ENCODE results near the gene PSAP. TPM values are rescaled to one million over a fixed set of nuclear protein-coding genes. Genes with fewer than 3 reads are reported as not detected.
A peak's percentile ranks its signal among the peaks of the same experiment; 100 is the strongest.
"Not testable (repeated sequence)": the region's sequence is repeated elsewhere in the genome, so short reads cannot be mapped to it uniquely, and the experiment has no call there.

Gene PSAP
- 506 TPM for polyA plus RNA-seq (2013, experiment 1 of 2)
- 418 TPM for polyA plus RNA-seq (2013, experiment 2 of 2)

DNA sequence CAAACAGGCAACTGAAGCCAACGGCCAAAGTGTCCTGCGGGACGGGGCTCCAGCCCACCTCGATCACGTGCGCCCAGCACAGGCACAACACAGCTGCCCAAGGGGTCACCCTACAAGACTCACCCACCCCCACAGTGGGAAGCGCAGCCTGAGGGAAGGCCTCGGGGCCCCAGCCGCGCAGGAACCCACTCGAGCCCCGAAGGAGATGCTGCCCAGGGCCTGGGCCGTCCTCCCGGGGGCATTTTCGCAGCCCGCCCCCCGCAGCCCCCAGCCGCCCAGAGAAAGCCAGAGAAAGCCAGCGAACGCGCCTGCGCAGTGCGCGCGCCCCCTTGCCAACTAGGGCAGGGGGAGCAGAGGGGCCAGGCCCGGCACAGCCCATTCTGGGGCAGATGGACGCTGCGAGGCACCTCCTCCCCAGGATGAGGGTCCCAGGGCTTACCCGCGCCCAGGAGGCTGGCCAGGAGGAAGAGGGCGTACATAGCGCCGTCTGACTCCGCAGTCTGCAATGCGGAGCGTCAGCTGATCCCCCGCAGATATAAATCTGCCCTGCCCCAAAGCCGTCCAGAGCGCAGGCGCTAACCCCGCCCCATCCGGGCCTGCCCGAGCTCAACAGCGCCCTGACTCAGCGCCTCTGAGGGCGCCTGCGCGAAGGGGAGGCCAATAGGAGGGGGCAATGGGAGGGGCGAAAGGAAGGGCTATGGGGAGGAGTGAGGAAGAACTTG, at the start of gene PSAP:
PSAP (minus strand) TSS at position 509 of the 722 bp plus-strand sequence; CDS start at position 479, 30 bp downstream.
- no peaks in the 10 kb centered on the region for H3K36me3 ChIP-seq (ENCODE audit: control insufficient read depth, insufficient read depth, low read length)
- no peaks in the 10 kb centered on the region for H3K9me3 ChIP-seq (ENCODE audit: control insufficient read depth, low read length)
- H3K27ac ChIP-seq (ENCODE audit: low read depth, low read length, severe bottlenecking), result peak within 1 kb of the TSS; percentile 98
- peak within 1 kb of the TSS; percentile 92 for H3K4me3 ChIP-seq (ENCODE audit: extremely low read depth, insufficient read depth, low read length, poor library complexity, severe bottlenecking)
- peaks cover 9% of the 10 kb centered on the region for H3K4me1 ChIP-seq (ENCODE audit: control insufficient read depth, insufficient read depth, low read length, poor library complexity, severe bottlenecking)
- 0% methylated on average over 36 to 45 of the region's 49 CpGs for WGBS, 2 experiments (ENCODE audit: insufficient coverage in 2 of 2)

DNA sequence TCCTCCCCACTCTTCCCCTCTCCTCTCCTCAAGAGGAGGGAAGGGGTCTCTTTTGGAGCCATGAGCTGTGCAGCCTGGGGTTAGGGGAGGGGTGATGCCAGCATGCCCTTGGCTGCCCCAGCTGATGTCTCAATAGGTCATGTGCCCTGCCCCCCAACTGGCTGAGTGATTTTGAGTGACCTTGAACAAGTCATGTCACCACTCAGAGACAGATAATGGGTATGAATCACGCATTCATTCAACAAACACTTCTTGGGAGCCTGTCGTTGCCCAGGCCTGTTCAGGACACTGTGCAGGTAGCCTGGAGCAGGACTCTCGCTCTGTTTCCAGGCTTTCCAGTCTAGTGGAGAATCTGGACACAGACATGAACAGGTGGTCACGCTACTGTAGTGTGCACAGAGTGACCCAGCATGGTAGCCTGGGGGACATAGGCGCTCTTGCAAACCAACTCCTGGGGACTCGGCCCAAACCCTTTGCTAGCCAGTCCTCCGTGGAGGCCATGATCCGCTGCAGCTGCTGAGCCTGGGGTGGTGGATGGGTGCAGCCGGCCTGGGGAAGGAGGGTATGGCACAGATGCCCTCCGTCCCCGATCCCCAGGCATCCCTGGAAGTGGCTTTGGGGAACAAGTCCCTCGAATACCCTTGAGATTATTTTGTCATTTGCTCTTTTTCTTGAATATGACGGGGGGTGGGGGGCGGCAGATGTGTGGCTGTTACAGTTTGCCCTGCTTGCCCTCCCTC, 49.6 kb upstream of the PSAP start:
- Histone ChIP-seq H3K27ac (ENCODE audit: low read depth, low read length, severe bottlenecking) (no peak overlapping the region), H3K36me3 (ENCODE audit: control insufficient read depth, insufficient read depth, low read length) (no peaks in the 10 kb centered on the region), H3K4me1 (ENCODE audit: control insufficient read depth, insufficient read depth, low read length, poor library complexity, severe bottlenecking) (no peaks in the 10 kb centered on the region), H3K9me3 (ENCODE audit: control insufficient read depth, low read length) (no peaks in the 10 kb centered on the region), H3K4me3 (ENCODE audit: extremely low read depth, insufficient read depth, low read length, poor library complexity, severe bottlenecking) (no peak overlapping the region)
- WGBS, 2 experiments (ENCODE audit: insufficient coverage in 2 of 2), result 92 to 97% methylated on average over 11 to 14 of the region's 14 CpGs

GRCh38 chr10:71899665-71900412, 48.8 kb upstream of the PSAP start:
- 70 to 71% methylated on average over 2 of the region's 3 CpGs for WGBS, 2 experiments (ENCODE audit: insufficient coverage in 2 of 2)
- Histone ChIP-seq H3K36me3 (ENCODE audit: control insufficient read depth, insufficient read depth, low read length) (no peaks in the 10 kb centered on the region), H3K4me1 (ENCODE audit: control insufficient read depth, insufficient read depth, low read length, poor library complexity, severe bottlenecking) (no peaks in the 10 kb centered on the region), H3K4me3 (ENCODE audit: extremely low read depth, insufficient read depth, low read length, poor library complexity, severe bottlenecking) (no peak overlapping the region), H3K9me3 (ENCODE audit: control insufficient read depth, low read length) (no peaks in the 10 kb centered on the region), H3K27ac (ENCODE audit: low read depth, low read length, severe bottlenecking) (no peak overlapping the region)

DNA sequence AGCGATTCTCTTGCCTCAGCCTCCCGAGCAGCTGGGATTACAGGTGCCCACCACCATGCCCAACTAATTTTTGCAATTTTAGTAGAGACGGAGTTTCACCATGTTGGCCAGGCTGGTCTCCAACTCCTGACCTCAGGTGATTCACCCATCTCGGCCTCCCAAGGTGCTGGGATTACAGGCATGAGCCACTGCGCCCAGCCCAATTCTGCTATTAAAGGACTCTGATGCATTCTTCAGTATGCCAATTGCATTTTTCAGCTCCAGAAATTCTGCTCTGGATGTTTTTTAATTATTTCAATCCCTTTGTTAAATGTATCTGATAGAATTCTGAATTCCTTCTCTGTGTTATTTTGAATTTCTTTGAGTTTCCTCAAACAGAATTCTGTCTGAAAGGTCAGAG, 47.3 kb upstream of the PSAP start:
- not testable (repeated sequence) for H3K36me3 ChIP-seq (ENCODE audit: control insufficient read depth, insufficient read depth, low read length); H3K27ac ChIP-seq (ENCODE audit: low read depth, low read length, severe bottlenecking); H3K4me1 ChIP-seq (ENCODE audit: control insufficient read depth, insufficient read depth, low read length, poor library complexity, severe bottlenecking); H3K4me3 ChIP-seq (ENCODE audit: extremely low read depth, insufficient read depth, low read length, poor library complexity, severe bottlenecking); H3K9me3 ChIP-seq (ENCODE audit: control insufficient read depth, low read length)
- WGBS, 2 experiments (ENCODE audit: insufficient coverage in 2 of 2), result 70 to 73% methylated on average over 5 of the region's 5 CpGs

- whole genome bisulfite sequencing, 2 experiments (ENCODE audit: insufficient coverage in 2 of 2), result 83 to 90% methylated on average over 1 to 2 of the region's 8 CpGs
- Histone ChIP-seq H3K27ac (ENCODE audit: low read depth, low read length, severe bottlenecking) (no peak overlapping the region), H3K9me3 (ENCODE audit: control insufficient read depth, low read length) (no peaks in the 10 kb centered on the region), H3K4me1 (ENCODE audit: control insufficient read depth, insufficient read depth, low read length, poor library complexity, severe bottlenecking) (no peaks in the 10 kb centered on the region), H3K36me3 (ENCODE audit: control insufficient read depth, insufficient read depth, low read length) (no peaks in the 10 kb centered on the region), H3K4me3 (ENCODE audit: extremely low read depth, insufficient read depth, low read length, poor library complexity, severe bottlenecking) (no peak overlapping the region)
These were observed 42.9 kb upstream of the PSAP start for GRCh38 chr10:71893920-71894319.

- H3K4me3 ChIP-seq (ENCODE audit: extremely low read depth, insufficient read depth, low read length, poor library complexity, severe bottlenecking), result no peak overlapping the region
- H3K27ac ChIP-seq (ENCODE audit: low read depth, low read length, severe bottlenecking), result no peak overlapping the region
- no peaks in the 10 kb centered on the region for H3K4me1 ChIP-seq (ENCODE audit: control insufficient read depth, insufficient read depth, low read length, poor library complexity, severe bottlenecking)
- H3K9me3 ChIP-seq (ENCODE audit: control insufficient read depth, low read length), result no peaks in the 10 kb centered on the region
- 89% methylated on average over 7 to 8 of the region's 12 CpGs for WGBS, 2 experiments (ENCODE audit: insufficient coverage in 2 of 2)
- H3K36me3 ChIP-seq (ENCODE audit: control insufficient read depth, insufficient read depth, low read length), result no peaks in the 10 kb centered on the region
These were observed 42.3 kb upstream of the PSAP start for GRCh38 chr10:71893258-71893815.

- H3K4me3 ChIP-seq (ENCODE audit: extremely low read depth, insufficient read depth, low read length, poor library complexity, severe bottlenecking), result no peak overlapping the region
- no peaks in the 10 kb centered on the region for H3K36me3 ChIP-seq (ENCODE audit: control insufficient read depth, insufficient read depth, low read length)
- no peak overlapping the region for H3K27ac ChIP-seq (ENCODE audit: low read depth, low read length, severe bottlenecking)
- no peaks in the 10 kb centered on the region for H3K4me1 ChIP-seq (ENCODE audit: control insufficient read depth, insufficient read depth, low read length, poor library complexity, severe bottlenecking)
- H3K9me3 ChIP-seq (ENCODE audit: control insufficient read depth, low read length), result no peaks in the 10 kb centered on the region
- 92 to 96% methylated on average over 6 of the region's 7 CpGs for WGBS, 2 experiments (ENCODE audit: insufficient coverage in 2 of 2)
These were observed 40.4 kb upstream of the PSAP start for GRCh38 chr10:71891437-71891836.

- H3K27ac ChIP-seq (ENCODE audit: low read depth, low read length, severe bottlenecking), result no peak overlapping the region
- no peaks in the 10 kb centered on the region for H3K9me3 ChIP-seq (ENCODE audit: control insufficient read depth, low read length)
- H3K4me1 ChIP-seq (ENCODE audit: control insufficient read depth, insufficient read depth, low read length, poor library complexity, severe bottlenecking), result no peaks in the 10 kb centered on the region
- no peaks in the 10 kb centered on the region for H3K36me3 ChIP-seq (ENCODE audit: control insufficient read depth, insufficient read depth, low read length)
- WGBS, 2 experiments (ENCODE audit: insufficient coverage in 2 of 2), result 19 to 86% methylated on average over 1 to 3 of the region's 9 CpGs
- peak overlapping the region; percentile 41 for H3K4me3 ChIP-seq (ENCODE audit: extremely low read depth, insufficient read depth, low read length, poor library complexity, severe bottlenecking)
These were observed 38.4 kb upstream of the PSAP start for GRCh38 chr10:71889388-71889987.

DNA sequence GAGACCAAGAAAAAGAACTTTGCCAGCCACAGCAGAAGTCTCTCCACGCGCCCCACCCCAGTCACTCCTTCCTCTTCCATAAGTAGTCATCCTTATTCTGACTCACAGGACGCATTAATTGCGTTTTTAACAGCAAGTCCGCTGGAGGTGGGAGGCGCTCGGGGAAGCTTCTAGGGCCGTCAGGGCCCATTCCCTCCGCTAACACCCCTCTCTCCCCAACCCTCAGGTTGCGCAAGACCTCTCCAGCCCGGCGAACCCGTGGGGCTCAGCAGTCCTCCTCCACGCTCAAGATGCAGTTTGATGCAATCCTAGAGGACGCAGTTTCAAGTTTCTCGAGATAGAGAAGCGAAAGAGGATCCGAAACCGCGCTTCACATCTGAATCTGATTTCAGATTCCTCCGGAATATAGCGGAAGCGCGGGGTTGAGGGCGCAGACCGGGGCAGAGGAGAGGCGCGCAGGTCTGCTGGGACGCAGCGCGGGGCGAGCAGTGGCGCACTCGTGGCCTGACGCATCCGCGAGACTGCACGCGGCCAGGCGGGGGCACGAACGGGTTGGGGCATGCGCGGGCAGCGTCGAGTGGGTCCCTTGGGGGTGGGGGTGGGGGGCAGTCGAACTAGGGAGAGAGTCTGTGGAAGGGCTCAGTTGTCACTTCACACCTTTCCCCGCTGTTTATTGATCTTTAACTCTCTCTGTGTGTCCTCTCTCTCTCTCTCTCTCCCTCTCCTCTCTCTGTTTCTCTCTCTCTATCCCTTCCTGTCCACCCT, 37.8 kb upstream of the PSAP start:
- Histone ChIP-seq H3K4me1 (ENCODE audit: control insufficient read depth, insufficient read depth, low read length, poor library complexity, severe bottlenecking) (no peaks in the 10 kb centered on the region), H3K9me3 (ENCODE audit: control insufficient read depth, low read length) (no peaks in the 10 kb centered on the region), H3K27ac (ENCODE audit: low read depth, low read length, severe bottlenecking) (no peak overlapping the region), H3K36me3 (ENCODE audit: control insufficient read depth, insufficient read depth, low read length) (no peaks in the 10 kb centered on the region), H3K4me3 (ENCODE audit: extremely low read depth, insufficient read depth, low read length, poor library complexity, severe bottlenecking) (peak overlapping the region; percentile 41)
- 5% methylated on average over 39 to 42 of the region's 48 CpGs for WGBS, 2 experiments (ENCODE audit: insufficient coverage in 2 of 2)

- H3K4me1 ChIP-seq (ENCODE audit: control insufficient read depth, insufficient read depth, low read length, poor library complexity, severe bottlenecking), result no peaks in the 10 kb centered on the region
- 75 to 77% methylated on average over 4 to 6 of the region's 8 CpGs for WGBS, 2 experiments (ENCODE audit: insufficient coverage in 2 of 2)
- H3K9me3 ChIP-seq (ENCODE audit: control insufficient read depth, low read length), result no peaks in the 10 kb centered on the region
- H3K27ac ChIP-seq (ENCODE audit: low read depth, low read length, severe bottlenecking), result no peak overlapping the region
- peak overlapping the region; percentile 41 for H3K4me3 ChIP-seq (ENCODE audit: extremely low read depth, insufficient read depth, low read length, poor library complexity, severe bottlenecking)
- H3K36me3 ChIP-seq (ENCODE audit: control insufficient read depth, insufficient read depth, low read length), result no peaks in the 10 kb centered on the region
These were observed 37.2 kb upstream of the PSAP start for GRCh38 chr10:71888248-71888622.
